ENCODE results near the gene POLR1H.

Gene POLR1H

GRCh38 chr6:30042476-30042875, 18.6 kb upstream of the POLR1H start:
- H3K27ac ChIP-seq (ENCODE audit: low read length): no peak overlapping the region
- H3K9me3 ChIP-seq (ENCODE audit: insufficient read depth, low read length): no peaks in the 10 kb centered on the region

GRCh38 chr6:30042914-30043313, 18.2 kb upstream of the POLR1H start:
- no peaks in the 10 kb centered on the region for H3K79me2 ChIP-seq (ENCODE audit: low read length)
- TF ChIP-seq EZH2phosphoT487 (IDR thresholded peaks at IDR 0.05; ENCODE audit: low read depth): no peak
- no peak for TF ChIP-seq CTCF (IDR thresholded peaks at IDR 0.05; ENCODE audit: low read depth, low read length)
- no peaks in the 10 kb centered on the region for H3K4me1 ChIP-seq (ENCODE audit: low read length)
- H3K9ac ChIP-seq (ENCODE audit: low read length): no peak overlapping the region
- H3K9me3 ChIP-seq (ENCODE audit: insufficient read depth, low read length): no peaks in the 10 kb centered on the region
- H2AFZ ChIP-seq (ENCODE audit: low read depth, low read length): no peak overlapping the region
- no peak overlapping the region for H3K4me2 ChIP-seq (ENCODE audit: low read length)
- H3K36me3 ChIP-seq (replicated peaks; ENCODE audit: low read depth, low read length): no peaks in the 10 kb centered on the region
- H3K4me3 ChIP-seq (ENCODE audit: low read length): no peak overlapping the region
- H3K27me3 ChIP-seq (ENCODE audit: low read depth, low read length): no peaks in the 10 kb centered on the region
- H3K27ac ChIP-seq (ENCODE audit: low read length): no peak overlapping the region
- H4K20me1 ChIP-seq (ENCODE audit: insufficient read depth, low read length): no peaks in the 10 kb centered on the region

More at GRCh38 chr6:30042476-30042875, 18.6 kb upstream of the POLR1H start:
- TF ChIP-seq CTCF (IDR thresholded peaks at IDR 0.05; ENCODE audit: low read depth, low read length) (no peak), EZH2phosphoT487 (IDR thresholded peaks at IDR 0.05; ENCODE audit: low read depth) (no peak)
- Histone ChIP-seq H3K4me1 (ENCODE audit: low read length) (no peaks in the 10 kb centered on the region), H3K36me3 (replicated peaks; ENCODE audit: low read depth, low read length) (no peaks in the 10 kb centered on the region), H2AFZ (ENCODE audit: low read depth, low read length) (no peak overlapping the region), H3K9ac (ENCODE audit: low read length) (no peak overlapping the region), H3K4me3 (ENCODE audit: low read length) (no peak overlapping the region), H4K20me1 (ENCODE audit: insufficient read depth, low read length) (no peaks in the 10 kb centered on the region), H3K79me2 (ENCODE audit: low read length) (no peaks in the 10 kb centered on the region), H3K27me3 (ENCODE audit: low read depth, low read length) (no peaks in the 10 kb centered on the region), H3K4me2 (ENCODE audit: low read length) (no peak overlapping the region)

- TF ChIP-seq EZH2phosphoT487 (IDR thresholded peaks at IDR 0.05; ENCODE audit: low read depth) (no peak), CTCF (IDR thresholded peaks at IDR 0.05; ENCODE audit: low read depth, low read length) (no peak)
- no peak overlapping the region for H2AFZ ChIP-seq (ENCODE audit: low read depth, low read length)
- no peak overlapping the region for H3K4me2 ChIP-seq (ENCODE audit: low read length)
- H3K9me3 ChIP-seq (ENCODE audit: insufficient read depth, low read length): no peaks in the 10 kb centered on the region
- H3K27ac ChIP-seq (ENCODE audit: low read length): no peak overlapping the region
- H3K4me3 ChIP-seq (ENCODE audit: low read length): no peak overlapping the region
- H4K20me1 ChIP-seq (ENCODE audit: insufficient read depth, low read length): no peaks in the 10 kb centered on the region
- no peaks in the 10 kb centered on the region for H3K27me3 ChIP-seq (ENCODE audit: low read depth, low read length)
- H3K36me3 ChIP-seq (replicated peaks; ENCODE audit: low read depth, low read length): no peaks in the 10 kb centered on the region
- no peaks in the 10 kb centered on the region for H3K4me1 ChIP-seq (ENCODE audit: low read length)
- H3K79me2 ChIP-seq (ENCODE audit: low read length): no peaks in the 10 kb centered on the region
- no peak overlapping the region for H3K9ac ChIP-seq (ENCODE audit: low read length)
Measured at GRCh38 chr6:30043744-30044143, 17.3 kb upstream of the POLR1H start.

GRCh38 chr6:30044630-30045029, 16.4 kb upstream of the POLR1H start:
- Histone ChIP-seq H3K36me3 (replicated peaks; ENCODE audit: low read depth, low read length) (no peaks in the 10 kb centered on the region), H3K9me3 (ENCODE audit: insufficient read depth, low read length) (no peaks in the 10 kb centered on the region), H3K4me3 (ENCODE audit: low read length) (no peak overlapping the region), H4K20me1 (ENCODE audit: insufficient read depth, low read length) (no peaks in the 10 kb centered on the region), H3K27me3 (ENCODE audit: low read depth, low read length) (no peaks in the 10 kb centered on the region), H2AFZ (ENCODE audit: low read depth, low read length) (no peak overlapping the region), H3K79me2 (ENCODE audit: low read length) (no peaks in the 10 kb centered on the region), H3K9ac (ENCODE audit: low read length) (no peak overlapping the region), H3K27ac (ENCODE audit: low read length) (no peak overlapping the region), H3K4me1 (ENCODE audit: low read length) (no peaks in the 10 kb centered on the region), H3K4me2 (ENCODE audit: low read length) (no peak overlapping the region)
- TF ChIP-seq EZH2phosphoT487 (IDR thresholded peaks at IDR 0.05; ENCODE audit: low read depth): no peak

GRCh38 chr6:30047220-30047619, 13.8 kb upstream of the POLR1H start:
- H3K36me3 ChIP-seq (replicated peaks; ENCODE audit: low read depth, low read length): no peaks in the 10 kb centered on the region
- TF ChIP-seq CTCF (IDR thresholded peaks at IDR 0.05; ENCODE audit: low read depth, low read length): no peak
- no peak for TF ChIP-seq EZH2phosphoT487 (IDR thresholded peaks at IDR 0.05; ENCODE audit: low read depth)
- H3K79me2 ChIP-seq (ENCODE audit: low read length): no peaks in the 10 kb centered on the region
- no peaks in the 10 kb centered on the region for H3K27me3 ChIP-seq (ENCODE audit: low read depth, low read length)
- H3K4me2 ChIP-seq (ENCODE audit: low read length): no peak overlapping the region
- H4K20me1 ChIP-seq (ENCODE audit: insufficient read depth, low read length): no peaks in the 10 kb centered on the region
- no peak overlapping the region for H2AFZ ChIP-seq (ENCODE audit: low read depth, low read length)
- no peak overlapping the region for H3K9ac ChIP-seq (ENCODE audit: low read length)
- no peaks in the 10 kb centered on the region for H3K9me3 ChIP-seq (ENCODE audit: insufficient read depth, low read length)
- no peaks in the 10 kb centered on the region for H3K4me1 ChIP-seq (ENCODE audit: low read length)
- no peak overlapping the region for H3K27ac ChIP-seq (ENCODE audit: low read length)
- no peak overlapping the region for H3K4me3 ChIP-seq (ENCODE audit: low read length)
